ENCODE measurements around the gene AAGAB. TPM values are rescaled to one million over a fixed set of nuclear protein-coding genes. Genes with fewer than 3 reads are reported as not detected.
A peak's percentile ranks its signal among the peaks of the same experiment; 100 is the strongest.

The AAGAB gene
- total and polyA plus RNA-seq, 5 experiments from 2014 or later = 28.1 to 49.4 (median 43.8) TPM

- ATAC-seq (no peak), DNase-seq (no peak)
- Mint-ChIP-seq H3K27me3 (no peaks in the 10 kb centered on the region), H3K9me3 (no peaks in the 10 kb centered on the region), H3K4me1 (peaks cover 5 to 18% (median 6%) of the 10 kb centered on the region in 4 donors), H3K4me3 (no peak overlapping the region), H3K27ac (no peak overlapping the region), H3K36me3 (peaks cover 0 to 15% (median 3%) of the 10 kb centered on the region in 3 donors)
- POLR2A ChIA-PET = no interaction called here
Measured at GRCh38 chr15:67180514-67181191, 73.8 kb downstream of the AAGAB start.

GRCh38 chr15:67180035-67180434 lies 74.4 kb downstream of the AAGAB start:
- Mint-ChIP-seq H3K4me1 (peaks cover 3 to 18% (median 11%) of the 10 kb centered on the region in 4 donors), H3K4me3 (no peak overlapping the region), H3K36me3 (peaks cover 0 to 15% (median 3%) of the 10 kb centered on the region in 3 donors), H3K9me3 (no peaks in the 10 kb centered on the region), H3K27ac (peak overlapping the region in 4 of 10 donors; percentile 24 to 74 (median 53)), H3K27me3 (no peaks in the 10 kb centered on the region)
- POLR2A ChIA-PET = no interaction called here
- no peak for ATAC-seq
- peak in 1 of 10 donors; percentile 58 for DNase-seq

GRCh38 chr15:67179411-67179995 lies 75.0 kb downstream of the AAGAB start:
- peaks cover 4 to 21% (median 15%) of the 10 kb centered on the region in 4 donors for H3K4me1 Mint-ChIP-seq
- peaks cover 0 to 15% (median 3%) of the 10 kb centered on the region in 3 donors for H3K36me3 Mint-ChIP-seq
- H3K27me3 Mint-ChIP-seq = no peaks in the 10 kb centered on the region
- ATAC-seq (no peak), DNase-seq (no peak)
- H3K9me3 Mint-ChIP-seq = no peaks in the 10 kb centered on the region
- no peak overlapping the region for H3K4me3 Mint-ChIP-seq
- H3K27ac Mint-ChIP-seq = peak overlapping the region in 1 of 10 donors; percentile 74
- POLR2A ChIA-PET = no interaction called here

GRCh38 chr15:67178569-67179210 lies 75.8 kb downstream of the AAGAB start:
- Mint-ChIP-seq H3K36me3 (peaks cover 0 to 18% (median 3%) of the 10 kb centered on the region in 3 donors), H3K9me3 (no peaks in the 10 kb centered on the region), H3K4me1 (peaks cover 5 to 28% (median 16%) of the 10 kb centered on the region in 4 donors), H3K27me3 (no peaks in the 10 kb centered on the region), H3K4me3 (no peak overlapping the region), H3K27ac (peak overlapping the region in 1 of 10 donors; percentile 1)
- ATAC-seq (no peak), DNase-seq (no peak)
- POLR2A ChIA-PET = no interaction called here

GRCh38 chr15:67177752-67178151 lies 76.7 kb downstream of the AAGAB start:
- no peaks in the 10 kb centered on the region for H3K27me3 Mint-ChIP-seq
- no peak overlapping the region for H3K27ac Mint-ChIP-seq
- POLR2A ChIA-PET = no interaction called here
- no peak for DNase-seq
- peaks cover 13 to 33% (median 19%) of the 10 kb centered on the region in 4 donors for H3K4me1 Mint-ChIP-seq
- ATAC-seq = no peak
- H3K4me3 Mint-ChIP-seq = no peak overlapping the region
- no peaks in the 10 kb centered on the region for H3K9me3 Mint-ChIP-seq
- peaks cover 0 to 27% (median 3%) of the 10 kb centered on the region in 3 donors for H3K36me3 Mint-ChIP-seq

GRCh38 chr15:67176195-67176971 lies 78.1 kb downstream of the AAGAB start:
- ATAC-seq = no peak
- peaks cover 16 to 35% (median 20%) of the 10 kb centered on the region in 4 donors for H3K4me1 Mint-ChIP-seq
- peaks cover 0 to 21% (median 3%) of the 10 kb centered on the region in 3 donors for H3K36me3 Mint-ChIP-seq
- no peak for DNase-seq
- peak overlapping the region in 4 of 10 donors; percentile 31 to 74 (median 39) for H3K27ac Mint-ChIP-seq
- no peaks in the 10 kb centered on the region for H3K9me3 Mint-ChIP-seq
- H3K4me3 Mint-ChIP-seq = no peak overlapping the region
- POLR2A ChIA-PET = no interaction called here
- no peaks in the 10 kb centered on the region for H3K27me3 Mint-ChIP-seq

GRCh38 chr15:67175643-67176071 lies 78.8 kb downstream of the AAGAB start:
- peak in 1 of 10 donors; percentile 6 for DNase-seq
- peaks cover 0 to 25% (median 3%) of the 10 kb centered on the region in 3 donors for H3K36me3 Mint-ChIP-seq

GRCh38 chr15:67174864-67175573 lies 79.4 kb downstream of the AAGAB start:
- no peak for DNase-seq
- H3K27me3 Mint-ChIP-seq = no peaks in the 10 kb centered on the region
- no peak for ATAC-seq
- POLR2A ChIA-PET = no interaction called here
- peaks cover 16 to 35% (median 20%) of the 10 kb centered on the region in 4 donors for H3K4me1 Mint-ChIP-seq
- no peak overlapping the region for H3K4me3 Mint-ChIP-seq
- H3K27ac Mint-ChIP-seq = peak overlapping the region in 4 of 10 donors; percentile 32 to 61 (median 54)
- peaks cover 0 to 30% (median 3%) of the 10 kb centered on the region in 3 donors for H3K36me3 Mint-ChIP-seq
- no peaks in the 10 kb centered on the region for H3K9me3 Mint-ChIP-seq

More at GRCh38 chr15:67175643-67176071, 78.8 kb downstream of the AAGAB start:
- H3K27me3 Mint-ChIP-seq = no peaks in the 10 kb centered on the region
- peaks cover 16 to 35% (median 20%) of the 10 kb centered on the region in 4 donors for H3K4me1 Mint-ChIP-seq
- H3K27ac Mint-ChIP-seq = peak overlapping the region in 4 of 10 donors; percentile 31 to 61 (median 40)
- POLR2A ChIA-PET = no interaction called here
- H3K4me3 Mint-ChIP-seq = no peak overlapping the region
- ATAC-seq = peak; percentile 23 to 32
- H3K9me3 Mint-ChIP-seq = no peaks in the 10 kb centered on the region

GRCh38 chr15:67174446-67174845 lies 80.0 kb downstream of the AAGAB start:
- H3K27ac Mint-ChIP-seq = peak overlapping the region in 4 of 10 donors; percentile 32 to 74 (median 52)
- H3K4me1 Mint-ChIP-seq = peaks cover 14 to 35% (median 20%) of the 10 kb centered on the region in 4 donors
- no peak overlapping the region for H3K4me3 Mint-ChIP-seq
- no peaks in the 10 kb centered on the region for H3K27me3 Mint-ChIP-seq
- ATAC-seq (no peak), DNase-seq (no peak)
- H3K36me3 Mint-ChIP-seq = peaks cover 0 to 33% (median under 1%) of the 10 kb centered on the region in 3 donors
- POLR2A ChIA-PET = no interaction called here
- H3K9me3 Mint-ChIP-seq = no peaks in the 10 kb centered on the region

GRCh38 chr15:67173786-67174185 lies 80.7 kb downstream of the AAGAB start:
- ATAC-seq (no peak), DNase-seq (no peak)
- no peak overlapping the region for H3K4me3 Mint-ChIP-seq
- H3K27me3 Mint-ChIP-seq = no peaks in the 10 kb centered on the region
- H3K4me1 Mint-ChIP-seq = peaks cover 14 to 35% (median 20%) of the 10 kb centered on the region in 4 donors
- H3K9me3 Mint-ChIP-seq = no peaks in the 10 kb centered on the region
- H3K36me3 Mint-ChIP-seq = peaks cover 0 to 33% (median 0%) of the 10 kb centered on the region in 3 donors
- POLR2A ChIA-PET = no interaction called here
- peak overlapping the region in 3 of 10 donors; percentile 3 to 71 (median 26) for H3K27ac Mint-ChIP-seq

GRCh38 chr15:67173005-67173404 lies 81.5 kb downstream of the AAGAB start:
- H3K36me3 Mint-ChIP-seq = peaks cover 0 to 39% (median 5%) of the 10 kb centered on the region in 3 donors
- no peak overlapping the region for H3K4me3 Mint-ChIP-seq
- H3K4me1 Mint-ChIP-seq = peaks cover 16 to 35% (median 21%) of the 10 kb centered on the region in 4 donors
- no peak for DNase-seq
- no peaks in the 10 kb centered on the region for H3K9me3 Mint-ChIP-seq
- peak overlapping the region in 5 of 10 donors; percentile 5 to 71 (median 26) for H3K27ac Mint-ChIP-seq
- no peak for ATAC-seq
- POLR2A ChIA-PET = no interaction called here
- no peaks in the 10 kb centered on the region for H3K27me3 Mint-ChIP-seq

GRCh38 chr15:67172172-67172571 lies 82.3 kb downstream of the AAGAB start:
- Mint-ChIP-seq H3K9me3 (no peaks in the 10 kb centered on the region), H3K4me3 (peak overlapping the region in 1 of 10 donors; percentile 34), H3K27ac (peak overlapping the region in 1 of 10 donors; percentile 14), H3K36me3 (peaks cover 0 to 39% (median 9%) of the 10 kb centered on the region in 3 donors), H3K4me1 (peaks cover 16 to 35% (median 21%) of the 10 kb centered on the region in 4 donors), H3K27me3 (no peaks in the 10 kb centered on the region)
- ATAC-seq = no peak
- POLR2A ChIA-PET = no interaction called here
- DNase-seq = no peak

Data from naive thymus-derived CD8-positive, alpha-beta T cell (primary cell).